Endothelial cell (in vitro differentiated cells): ENCODE results near the gene PLAA. TPM values are rescaled to one million over a fixed set of nuclear protein-coding genes. Genes with fewer than 3 reads are reported as not detected.

Source experiments
- DNase-seq: peaks from one replicate; pipeline ENCODE4 v3.0.0; 2021; ENCODE audit warnings: low spot score
- H3K27ac Mint-ChIP-seq: one replicate; pipeline ENCODE4 v1.8.0; 2021; ENCODE audit warnings: mixed read lengths, inconsistent platforms; ENCODE audit not compliant: unreplicated experiment
- H3K27me3 Mint-ChIP-seq: one replicate; pipeline ENCODE4 v1.8.0; 2021; ENCODE audit warnings: mild to moderate bottlenecking, moderate library complexity, mixed read lengths, inconsistent platforms; ENCODE audit not compliant: unreplicated experiment
- H3K36me3 Mint-ChIP-seq: one replicate; pipeline ENCODE4 v1.8.0; 2021; ENCODE audit warnings: mild to moderate bottlenecking, low read depth, mixed read lengths, inconsistent platforms; ENCODE audit not compliant: unreplicated experiment
- H3K4me1 Mint-ChIP-seq: one replicate; pipeline ENCODE4 v1.8.0; 2021; ENCODE audit warnings: mild to moderate bottlenecking, mixed read lengths, inconsistent platforms; ENCODE audit not compliant: unreplicated experiment
- H3K4me3 Mint-ChIP-seq: one replicate; pipeline ENCODE4 v1.8.0; 2021; ENCODE audit warnings: mild to moderate bottlenecking, mixed read lengths, inconsistent platforms; ENCODE audit not compliant: unreplicated experiment
- H3K9me3 Mint-ChIP-seq: one replicate; pipeline ENCODE4 v1.8.0; 2021; ENCODE audit warnings: mixed read lengths, inconsistent platforms; ENCODE audit not compliant: unreplicated experiment
- total RNA-seq: library from RNA; stranded (reverse); fragmentation: NEBNext Ultra II Directional; extraction: Animal tissue kit (Norgen Biotek cat#: 25700); gene quantifications from one replicate; pipeline ENCODE4 v1.2.1, GENCODE V29; 2021; ENCODE audit not compliant: unreplicated experiment
- TF ChIP-seq, protein P1 (sequence below): fragments of 200-600 bp; sonication (generic); IDR thresholded peaks from one replicate; pipeline ENCODE4 v1.5.0; 2021; ENCODE audit warnings: antibody characterized with exemption; ENCODE audit not compliant: unreplicated experiment

Gene PLAA
- total RNA-seq, 1 donor from 2014 or later: 46.2 TPM

DNA sequence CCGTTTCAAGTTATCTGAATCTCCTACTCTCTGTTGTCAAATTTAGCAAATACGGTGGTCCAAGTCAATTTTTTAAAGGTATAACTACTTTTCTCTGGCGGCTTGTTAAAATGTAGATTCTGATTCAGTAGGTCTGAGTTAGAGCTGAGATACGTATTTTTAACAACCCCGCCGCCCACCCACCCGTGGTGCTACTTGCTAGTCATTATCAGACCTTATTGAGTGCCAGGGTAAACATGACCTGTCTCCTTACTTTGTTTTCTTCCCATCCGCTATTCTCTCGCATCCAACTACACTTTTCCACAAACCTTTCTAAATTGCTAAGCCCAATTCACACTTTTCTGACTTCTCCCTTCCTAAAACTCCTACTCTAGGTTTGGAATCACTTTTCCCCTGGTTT, 694 bp upstream of the PLAA start:
- DNase-seq: no peak
- Mint-ChIP-seq H3K27me3 (peaks cover 13% of the 10 kb centered on the region), H3K4me1 (peaks cover 29% of the 10 kb centered on the region), H3K36me3 (peaks cover 15% of the 10 kb centered on the region), H3K27ac (peak overlapping the region; percentile 97), H3K9me3 (no peaks in the 10 kb centered on the region), H3K4me3 (peak overlapping the region; percentile 93)
- TF ChIP-seq, protein P1, sequence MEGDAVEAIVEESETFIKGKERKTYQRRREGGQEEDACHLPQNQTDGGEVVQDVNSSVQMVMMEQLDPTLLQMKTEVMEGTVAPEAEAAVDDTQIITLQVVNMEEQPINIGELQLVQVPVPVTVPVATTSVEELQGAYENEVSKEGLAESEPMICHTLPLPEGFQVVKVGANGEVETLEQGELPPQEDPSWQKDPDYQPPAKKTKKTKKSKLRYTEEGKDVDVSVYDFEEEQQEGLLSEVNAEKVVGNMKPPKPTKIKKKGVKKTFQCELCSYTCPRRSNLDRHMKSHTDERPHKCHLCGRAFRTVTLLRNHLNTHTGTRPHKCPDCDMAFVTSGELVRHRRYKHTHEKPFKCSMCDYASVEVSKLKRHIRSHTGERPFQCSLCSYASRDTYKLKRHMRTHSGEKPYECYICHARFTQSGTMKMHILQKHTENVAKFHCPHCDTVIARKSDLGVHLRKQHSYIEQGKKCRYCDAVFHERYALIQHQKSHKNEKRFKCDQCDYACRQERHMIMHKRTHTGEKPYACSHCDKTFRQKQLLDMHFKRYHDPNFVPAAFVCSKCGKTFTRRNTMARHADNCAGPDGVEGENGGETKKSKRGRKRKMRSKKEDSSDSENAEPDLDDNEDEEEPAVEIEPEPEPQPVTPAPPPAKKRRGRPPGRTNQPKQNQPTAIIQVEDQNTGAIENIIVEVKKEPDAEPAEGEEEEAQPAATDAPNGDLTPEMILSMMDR: no peak

DNA sequence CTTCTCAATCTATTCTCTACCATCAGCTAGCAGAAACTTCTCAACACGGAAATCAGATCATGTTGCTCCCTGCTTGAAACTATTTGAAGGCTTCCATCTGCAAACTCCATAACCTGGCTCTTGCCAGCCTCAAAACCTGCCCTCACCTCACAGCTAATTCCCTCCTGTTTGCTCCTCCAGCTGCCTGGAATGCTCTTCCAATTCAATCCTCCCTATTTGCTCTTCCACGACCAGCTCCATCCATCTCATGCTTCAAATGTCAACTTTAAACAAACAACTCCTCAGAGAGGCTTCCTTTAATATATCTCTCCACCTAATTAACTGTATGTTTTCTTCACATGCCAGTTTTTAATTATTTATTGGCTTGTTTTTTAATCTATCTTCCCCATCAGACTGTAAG, 1.5 kb downstream of the PLAA start:
- peak overlapping the region; percentile 93 for H3K4me3 Mint-ChIP-seq
- H3K4me1 Mint-ChIP-seq: peaks cover 43% of the 10 kb centered on the region
- H3K36me3 Mint-ChIP-seq: peaks cover 15% of the 10 kb centered on the region

DNA sequence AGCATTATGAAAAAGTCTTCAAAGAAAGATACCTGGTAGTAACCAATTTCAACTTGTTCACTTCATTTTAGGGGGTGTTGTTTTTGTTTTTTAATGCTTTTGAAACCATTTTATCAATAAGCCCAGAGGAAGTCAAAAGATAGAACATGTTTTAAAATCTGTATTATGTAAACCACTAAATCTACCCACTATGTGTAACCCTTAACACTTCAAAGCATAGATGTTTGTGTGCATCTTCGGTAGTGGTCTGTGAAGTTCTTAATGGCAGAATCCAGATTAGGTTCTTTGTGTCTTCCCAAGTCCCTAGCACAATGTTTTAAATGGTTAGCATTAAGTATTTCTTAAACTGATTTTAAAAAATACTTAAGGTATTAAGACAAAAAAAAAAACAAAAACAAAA, 6.3 kb downstream of the PLAA start:
- no peak for DNase-seq
- Mint-ChIP-seq H3K27me3 (peaks cover 4% of the 10 kb centered on the region), H3K27ac (no peak overlapping the region), H3K36me3 (peaks cover 16% of the 10 kb centered on the region), H3K9me3 (no peaks in the 10 kb centered on the region), H3K4me1 (peaks cover 45% of the 10 kb centered on the region), H3K4me3 (no peak overlapping the region)
- TF ChIP-seq, protein P1: no peak

More for the DNA sequence above, 1.5 kb downstream of the PLAA start:
- no peak for DNase-seq
- Mint-ChIP-seq H3K27ac (peak overlapping the region; percentile 10), H3K9me3 (no peaks in the 10 kb centered on the region), H3K27me3 (peaks cover 13% of the 10 kb centered on the region)
- TF ChIP-seq, protein P1: no peak

DNA sequence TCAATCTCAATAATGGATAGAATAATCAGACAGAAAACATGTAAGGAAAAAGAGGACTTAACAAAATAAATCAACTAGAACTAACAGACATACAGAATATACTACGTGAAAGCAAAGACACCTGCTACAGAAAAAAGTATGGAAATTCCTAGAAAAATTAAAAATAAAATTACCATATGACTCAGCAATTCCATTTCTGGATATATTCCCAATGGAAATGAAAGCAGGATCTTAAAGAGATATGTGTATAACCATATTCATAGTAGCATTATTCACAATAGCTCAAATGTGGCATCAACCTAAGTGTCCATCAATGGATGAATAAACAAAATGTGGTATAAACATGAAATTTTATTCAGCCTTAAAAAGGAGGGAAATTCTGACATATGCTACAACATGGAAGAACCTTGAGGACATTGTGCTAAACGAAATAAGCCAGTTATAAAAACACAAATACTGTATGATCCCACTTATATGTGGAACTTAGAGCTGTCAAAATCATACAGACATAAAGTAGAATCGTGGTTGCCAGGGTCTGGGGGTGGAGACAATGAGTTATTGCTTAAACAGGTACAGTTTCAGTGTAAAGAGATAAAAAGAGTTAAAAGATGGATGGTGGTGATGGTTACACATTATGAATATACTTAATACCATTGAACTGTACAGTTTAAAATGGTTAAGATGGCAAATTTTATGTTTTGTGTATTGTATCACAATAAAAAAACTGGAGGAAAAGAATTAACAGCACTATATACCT, 6.9 kb downstream of the PLAA start:
- Mint-ChIP-seq H3K36me3 (peaks cover 16% of the 10 kb centered on the region), H3K27me3 (no peaks in the 10 kb centered on the region), H3K9me3 (no peaks in the 10 kb centered on the region), H3K27ac (no peak overlapping the region), H3K4me3 (no peak overlapping the region), H3K4me1 (peaks cover 39% of the 10 kb centered on the region)
- DNase-seq: no peak
- TF ChIP-seq, protein P1: no peak

DNA sequence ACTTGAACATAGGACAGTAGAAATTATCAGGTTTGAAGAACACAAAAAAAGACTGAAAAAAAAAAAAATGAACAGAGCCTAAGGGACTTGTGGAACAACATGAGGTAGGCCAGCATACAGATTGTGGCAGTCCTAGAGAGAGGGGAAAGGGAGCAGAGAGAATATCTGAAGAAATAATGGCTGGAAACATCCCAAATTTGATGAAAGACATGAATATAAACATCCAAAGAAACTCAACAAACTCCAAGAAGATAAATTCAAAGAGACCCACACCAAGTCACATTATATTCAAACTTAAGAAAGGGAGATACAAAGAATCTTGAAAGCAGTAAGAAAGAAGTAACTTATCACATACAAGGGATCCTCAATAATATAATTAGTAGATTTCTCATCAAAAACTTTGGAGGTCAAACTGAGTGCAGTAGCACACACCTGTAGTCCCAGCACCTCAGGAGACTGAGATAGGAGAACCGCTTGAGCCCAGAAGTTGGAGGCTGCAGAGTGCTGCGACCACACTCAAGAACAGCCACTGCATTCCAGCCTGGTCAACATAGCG, 9.1 kb downstream of the PLAA start:
- peaks cover 13% of the 10 kb centered on the region for H3K36me3 Mint-ChIP-seq
- H3K4me3 Mint-ChIP-seq: no peak overlapping the region
- peaks cover 2% of the 10 kb centered on the region for H3K27me3 Mint-ChIP-seq
- H3K4me1 Mint-ChIP-seq: peaks cover 29% of the 10 kb centered on the region
- TF ChIP-seq, protein P1: no peak
- DNase-seq: no peak
- H3K9me3 Mint-ChIP-seq: no peaks in the 10 kb centered on the region
- no peak overlapping the region for H3K27ac Mint-ChIP-seq
